Stimulated activated CD8-positive, alpha-beta memory T cell treated with anti-CD3 and anti-CD28 coated beads, Interleukin-15, amount 100 ng/mL, for 1 hour (primary cell): ENCODE measurements around the gene SCAMP1.

ENCODE experiments used
- DNase-seq: peaks from one replicate; pipeline ENCODE4 v3.0.0-alpha.2; 2020; ENCODE audit warnings: low read depth

SCAMP1 gene

DNA sequence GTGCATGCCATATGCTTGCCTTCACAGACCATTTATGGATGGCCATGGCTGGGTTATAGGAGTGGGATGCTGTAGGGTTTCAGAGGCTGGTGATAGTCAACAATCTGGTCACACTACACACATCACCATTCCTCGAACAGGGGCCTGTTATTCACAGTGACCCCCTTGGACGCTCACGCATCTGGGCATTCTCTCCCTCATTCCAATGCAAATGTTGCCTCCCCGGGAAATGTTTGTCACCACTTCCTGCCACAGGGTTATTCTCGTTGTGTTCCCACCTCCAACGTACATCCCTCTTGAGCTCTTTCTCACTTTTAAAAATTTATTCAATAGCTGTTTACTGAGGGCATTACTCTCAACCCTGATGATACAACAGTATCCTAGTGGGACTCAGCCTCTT, 135.4 kb downstream of the SCAMP1 start:
- DNase-seq, result no peak

DNA sequence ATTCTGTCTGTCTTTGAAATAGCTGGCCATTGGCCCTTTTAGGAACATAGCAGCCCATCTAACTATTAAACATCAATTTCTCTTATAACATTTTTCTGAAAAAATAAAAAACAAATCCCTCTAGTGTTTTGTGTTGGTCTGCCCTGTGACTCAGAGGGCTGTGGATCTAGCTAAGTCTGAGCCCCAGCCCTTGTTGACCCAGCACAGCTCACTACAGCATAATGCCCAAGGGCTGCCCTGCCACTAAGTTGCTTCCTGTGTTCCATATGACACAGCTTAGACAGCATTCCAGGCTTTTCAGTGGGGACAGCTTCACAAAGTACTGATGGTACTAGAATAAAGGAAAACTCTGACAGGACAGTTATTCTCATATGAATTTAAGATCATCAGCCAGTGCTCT, 136.0 kb downstream of the SCAMP1 start:
- no peak for DNase-seq

DNA sequence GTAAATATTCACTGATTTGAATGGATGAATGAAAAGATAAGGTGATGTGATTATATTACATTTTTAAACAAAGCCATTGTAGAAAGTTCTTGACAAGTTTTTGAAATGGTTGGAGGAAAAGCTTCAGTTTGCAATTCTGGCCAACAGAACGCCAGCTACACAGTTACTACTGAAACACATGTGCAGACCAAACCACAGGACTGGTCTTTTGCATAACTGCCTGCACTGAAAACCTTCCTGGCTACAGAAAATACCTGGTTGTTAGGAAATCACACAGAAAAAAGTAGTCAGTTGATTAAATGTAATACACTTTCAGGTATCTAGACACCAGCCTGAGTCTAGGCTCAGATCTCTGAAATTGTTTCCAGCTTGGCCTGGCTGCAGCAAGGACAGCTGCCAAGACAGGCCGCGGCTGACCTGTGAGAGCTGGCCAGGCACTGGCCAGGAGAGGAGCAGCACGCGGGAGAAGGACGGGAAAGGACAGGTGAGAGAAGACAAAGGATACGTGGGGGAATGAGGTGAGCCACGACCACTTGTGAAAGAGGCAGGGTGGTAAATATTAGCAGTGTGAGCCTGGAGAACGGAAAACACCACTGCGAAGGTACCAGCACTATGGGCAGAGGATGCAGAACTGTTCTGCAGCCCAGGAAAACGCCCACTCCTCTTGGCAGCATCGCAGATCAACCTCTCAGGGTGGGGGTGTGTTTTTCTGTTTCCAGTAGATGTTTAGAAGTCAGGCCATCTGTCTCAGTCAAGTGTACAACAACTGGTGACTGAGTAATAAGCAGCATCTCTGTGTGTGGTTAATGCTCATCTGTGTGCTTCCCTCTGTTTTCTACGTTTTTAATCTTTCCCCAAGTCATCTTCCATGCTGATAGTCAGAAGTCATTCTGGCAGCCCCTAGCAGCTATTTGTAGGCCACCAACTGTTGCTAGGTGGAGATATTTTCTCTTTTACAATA, 137.4 kb downstream of the SCAMP1 start:
- DNase-seq, result no peak

DNA sequence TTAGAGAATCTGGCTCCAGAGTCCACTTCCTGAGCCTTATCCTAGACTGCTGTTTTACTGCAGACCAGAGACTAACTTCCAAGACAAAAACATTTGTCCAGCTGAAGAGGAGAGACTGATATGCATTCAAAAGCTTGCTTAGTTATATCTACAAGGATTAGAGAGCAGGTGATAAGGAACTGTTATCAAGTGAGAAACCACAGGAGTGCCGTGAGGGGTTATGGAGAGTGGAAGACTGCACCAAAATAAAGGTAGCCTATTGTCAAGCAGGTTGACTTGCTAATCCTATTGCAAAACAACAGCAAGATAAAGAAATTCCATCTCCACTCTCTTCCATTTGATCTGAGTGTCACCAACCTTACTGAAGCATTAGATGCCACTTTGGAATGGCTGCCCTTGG, 139.1 kb downstream of the SCAMP1 start:
- DNase-seq, result no peak

DNA sequence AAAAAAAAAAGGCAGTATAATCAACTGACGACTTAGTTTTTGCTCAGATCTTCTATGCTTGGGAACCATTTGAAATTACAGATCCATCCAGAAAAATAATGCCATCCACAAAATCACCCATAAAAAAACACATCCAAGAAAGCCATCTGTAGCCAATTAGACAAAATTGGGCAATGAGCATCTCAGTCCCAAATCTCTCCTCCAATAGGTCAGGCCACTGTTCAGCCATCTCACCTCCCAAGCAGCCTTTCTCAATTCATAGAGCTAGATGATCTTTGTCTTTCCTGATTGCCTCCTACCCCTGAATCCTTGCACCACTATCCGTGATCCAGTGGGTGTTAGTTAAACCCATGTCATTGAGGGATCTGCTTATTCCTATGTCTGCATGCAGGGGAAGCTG, 139.6 kb downstream of the SCAMP1 start:
- DNase-seq, result no peak

DNA sequence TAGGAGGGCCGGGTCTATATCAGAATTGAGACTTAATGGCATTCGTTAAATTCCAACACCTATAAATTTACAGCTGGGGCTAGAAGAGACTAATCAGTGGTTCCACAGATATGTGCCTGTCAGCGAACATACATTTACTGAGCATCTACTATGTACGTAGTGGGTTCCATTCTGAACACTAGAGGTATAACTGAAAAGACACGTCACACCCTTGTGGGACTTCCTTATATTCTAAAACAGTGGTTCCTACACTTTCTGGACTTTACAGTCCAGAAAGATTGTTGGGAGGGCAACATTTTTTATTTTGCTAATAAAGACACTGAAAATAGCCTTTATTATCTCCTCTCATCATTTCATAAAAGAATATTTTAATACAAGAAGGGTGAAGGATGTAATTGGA, 140.5 kb downstream of the SCAMP1 start:
- no peak for DNase-seq

DNA sequence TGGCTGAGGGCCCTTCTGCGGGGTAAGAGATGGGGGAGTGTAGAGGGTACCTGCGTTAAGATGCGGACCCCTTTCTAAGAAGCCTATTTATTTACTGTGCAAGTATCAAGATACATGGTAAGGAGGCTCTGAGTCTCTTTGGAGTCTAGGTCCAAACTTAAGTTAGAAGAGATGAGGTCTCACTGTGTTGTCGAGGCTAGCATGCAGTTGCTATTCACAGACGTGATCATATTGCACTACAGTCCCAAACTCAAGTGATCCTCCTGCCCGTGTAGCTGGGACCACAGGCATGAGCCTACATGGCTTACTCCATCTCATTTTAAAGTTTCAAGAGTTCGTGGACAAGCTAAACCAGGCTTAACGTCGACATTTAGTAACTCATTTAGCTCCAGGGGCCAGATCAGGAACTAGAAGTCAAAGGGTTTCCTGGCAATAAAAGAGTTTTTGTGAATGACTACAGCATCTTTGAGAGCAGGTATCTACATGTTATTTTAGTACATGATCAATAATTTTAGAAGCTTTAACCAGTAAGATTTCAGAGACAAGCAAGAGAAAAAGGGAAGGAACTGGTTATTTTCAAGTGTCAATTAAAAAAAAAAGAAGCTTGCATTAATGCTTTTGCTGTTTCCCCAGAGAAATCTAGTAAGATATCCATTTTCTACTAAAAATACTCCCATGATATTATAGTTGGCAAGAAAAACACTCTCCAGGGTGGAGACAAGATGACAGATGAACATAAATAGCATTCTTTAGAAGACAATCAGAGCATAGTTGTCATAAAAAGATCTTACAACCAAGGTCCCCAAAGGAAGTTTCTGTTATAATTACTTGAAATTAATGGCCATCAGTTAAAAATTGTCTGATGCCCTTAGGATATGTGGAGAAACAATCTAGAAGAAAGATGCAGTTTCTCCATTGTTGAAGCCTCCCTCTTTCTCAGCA, 141.3 kb downstream of the SCAMP1 start:
- no peak for DNase-seq

DNA sequence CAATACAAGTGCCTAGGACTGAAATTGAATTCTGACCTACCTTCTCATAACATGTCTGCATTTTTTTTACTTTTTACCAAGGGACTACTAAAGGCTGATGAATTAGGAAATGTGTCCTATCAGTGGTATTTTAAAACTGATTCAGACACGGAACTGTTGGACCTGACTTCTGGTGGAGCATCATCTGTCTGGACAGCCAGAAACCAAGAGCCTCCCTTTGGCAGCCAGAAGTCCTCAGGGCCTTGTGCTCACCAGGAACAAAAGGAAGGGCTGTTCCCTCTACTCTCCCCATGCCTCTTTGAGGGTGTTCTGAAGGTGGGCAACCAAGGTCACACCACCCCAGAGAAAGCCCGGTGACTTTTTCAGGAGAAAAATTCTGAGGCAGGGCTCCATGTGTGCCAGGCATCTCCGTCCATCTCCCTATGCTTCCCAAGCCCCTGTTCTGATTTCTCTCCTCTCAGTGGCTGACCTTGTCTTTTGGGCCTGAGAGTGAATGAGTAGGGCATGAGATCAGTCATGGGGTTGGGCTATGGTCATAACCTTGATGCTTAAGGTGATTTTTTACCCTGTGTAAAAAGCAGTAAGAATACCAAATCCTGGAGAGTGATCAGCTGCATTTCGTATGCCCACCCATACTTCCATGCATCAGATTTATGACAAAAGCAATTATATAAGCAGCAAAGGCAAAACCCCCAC, 143.7 kb downstream of the SCAMP1 start:
- DNase-seq, result no peak

DNA sequence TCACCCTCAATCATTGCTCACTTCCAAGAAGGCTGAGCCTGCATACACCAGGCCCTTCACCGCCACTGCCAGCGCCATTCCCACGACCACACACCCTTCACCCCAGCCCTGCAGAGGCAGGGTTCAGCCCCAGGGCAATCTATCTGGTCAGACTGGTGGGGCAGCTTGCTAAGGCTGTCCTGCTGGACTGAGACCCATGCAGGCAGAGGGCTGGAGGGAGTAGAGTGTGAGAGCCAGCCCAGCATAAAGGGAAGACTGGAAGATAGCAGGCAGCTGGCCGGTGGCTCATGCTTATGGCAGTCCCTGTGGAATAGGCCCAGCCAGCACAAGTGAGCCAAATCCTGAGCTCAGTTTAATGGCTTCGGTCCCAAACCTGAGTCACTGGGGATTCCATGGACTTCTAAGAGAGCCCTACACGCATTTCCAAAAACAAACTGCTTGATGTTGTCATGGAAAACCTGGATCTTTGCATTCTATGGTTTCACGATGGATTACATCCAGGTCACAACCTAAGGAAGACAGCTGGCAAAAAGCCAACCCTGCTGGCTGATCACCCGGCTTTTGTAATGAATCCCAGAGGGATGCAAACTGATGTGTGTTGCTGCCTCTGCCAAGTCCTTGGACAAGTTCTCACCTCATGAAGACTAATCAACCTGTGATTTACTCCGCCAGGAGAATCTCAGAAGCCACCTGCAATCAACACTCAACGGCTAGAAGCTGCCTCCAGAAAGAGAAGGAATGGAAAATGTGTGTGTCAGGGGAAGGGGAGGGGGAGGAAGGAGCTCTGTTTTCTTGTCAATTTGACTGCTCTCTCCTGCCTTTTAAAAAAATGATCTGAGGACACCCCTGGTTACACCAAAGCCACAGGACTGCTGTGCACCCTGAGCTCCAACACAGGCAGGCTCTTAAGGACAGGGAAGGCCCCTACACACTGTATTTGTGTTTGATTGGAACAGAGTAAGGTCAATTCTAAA, 144.6 kb downstream of the SCAMP1 start:
- no peak for DNase-seq

DNA sequence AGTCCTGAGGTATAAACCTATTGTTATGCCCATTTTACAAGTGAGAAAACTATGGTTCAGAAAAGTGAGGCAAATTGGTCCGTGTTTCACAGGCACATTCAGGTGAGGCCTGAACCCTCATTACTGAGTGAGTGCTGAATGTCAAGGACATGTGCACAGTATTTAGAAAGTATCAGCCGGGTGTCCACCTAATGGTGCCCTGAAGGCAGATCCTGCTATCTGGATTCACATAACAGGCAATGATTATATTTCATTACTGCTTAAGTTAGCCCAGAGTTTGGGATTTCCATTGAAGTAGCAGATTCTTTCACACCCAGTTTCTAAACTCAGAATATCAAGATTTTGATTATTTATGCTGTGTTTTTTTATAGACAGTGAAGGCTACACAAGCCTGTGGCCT, 145.4 kb downstream of the SCAMP1 start:
- DNase-seq, result no peak

DNA sequence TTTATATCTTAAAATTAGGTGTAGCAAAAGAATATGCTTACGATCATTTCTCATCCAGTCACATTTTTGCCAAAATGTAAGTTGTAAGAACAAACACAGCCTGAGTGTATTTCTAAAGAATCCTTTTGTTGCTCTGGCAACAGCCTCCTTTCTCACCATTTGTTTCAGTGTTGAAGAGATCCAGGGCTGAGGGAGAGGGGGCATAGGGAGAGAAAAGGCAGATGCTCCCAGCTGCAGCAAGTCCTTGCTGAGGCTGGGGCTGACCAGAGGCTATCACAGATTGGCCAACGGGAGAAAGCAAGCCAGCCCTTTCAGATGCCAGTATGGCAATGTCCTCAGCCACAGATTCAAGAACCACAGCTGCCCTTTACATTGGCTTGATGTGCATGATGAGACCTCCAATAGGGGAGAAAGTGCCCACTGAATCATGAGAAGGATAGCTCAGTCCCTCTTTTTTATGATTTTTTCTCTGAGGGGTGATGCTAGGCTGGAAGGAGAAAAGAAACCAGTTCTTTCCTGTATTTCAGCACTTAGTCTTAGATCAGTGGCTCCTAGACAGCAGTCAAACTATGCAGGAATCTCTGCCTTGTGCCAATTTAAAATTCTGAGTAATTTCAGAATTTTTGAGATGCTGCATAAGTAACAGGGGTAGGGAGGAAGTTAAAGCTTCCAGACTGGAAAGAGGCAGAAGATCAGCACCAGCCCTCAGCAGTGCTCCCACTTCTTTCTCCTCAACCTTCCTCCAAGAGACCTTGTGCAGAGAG, 146.0 kb downstream of the SCAMP1 start:
- DNase-seq, result no peak

DNA sequence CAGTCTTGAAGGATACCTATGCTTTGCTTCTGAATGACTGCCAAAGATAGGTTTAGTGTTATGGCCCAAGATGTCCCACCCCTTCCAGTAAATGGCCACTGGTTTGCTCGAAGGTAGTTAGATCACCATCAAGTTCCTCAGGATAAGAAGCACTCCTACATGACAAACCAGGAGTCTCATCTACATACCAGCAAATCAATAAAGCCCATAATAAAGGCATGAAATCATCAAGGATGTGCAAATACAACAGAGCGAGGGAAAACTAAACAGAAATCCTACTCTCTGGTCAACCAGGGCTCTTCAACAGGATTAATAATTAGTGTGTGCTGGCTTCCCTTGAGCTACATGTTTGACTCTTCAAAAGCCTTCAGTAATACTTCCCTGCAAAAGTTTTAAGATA, 147.1 kb downstream of the SCAMP1 start:
- no peak for DNase-seq

DNA sequence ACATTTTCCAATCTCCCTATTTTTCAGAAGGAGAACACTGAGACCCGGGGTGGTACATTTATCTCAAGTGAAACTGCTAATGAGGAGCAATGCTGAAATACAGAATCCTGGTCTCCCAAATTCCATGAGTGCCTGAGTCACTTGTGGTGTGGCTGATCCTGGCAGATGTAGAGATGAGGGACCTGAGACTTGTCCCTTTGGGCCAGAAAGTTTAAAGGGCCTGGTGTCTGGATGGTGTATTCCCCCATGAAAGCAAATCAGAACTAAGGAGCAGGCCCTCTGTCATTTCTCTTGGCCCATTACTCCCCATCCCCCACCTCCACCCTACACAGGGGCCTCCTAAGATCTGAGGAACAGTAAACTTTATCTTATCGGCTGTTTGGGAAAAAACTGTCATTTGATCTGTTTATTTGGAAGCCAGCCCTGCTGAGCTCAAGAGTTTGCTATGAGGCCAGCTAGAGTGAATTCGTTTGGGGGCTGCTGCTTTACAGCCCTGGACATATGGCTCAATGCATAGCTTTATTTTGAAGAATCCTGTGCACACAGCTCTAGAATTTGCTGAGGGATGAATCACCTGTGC, 147.9 kb downstream of the SCAMP1 start:
- no peak for DNase-seq

DNA sequence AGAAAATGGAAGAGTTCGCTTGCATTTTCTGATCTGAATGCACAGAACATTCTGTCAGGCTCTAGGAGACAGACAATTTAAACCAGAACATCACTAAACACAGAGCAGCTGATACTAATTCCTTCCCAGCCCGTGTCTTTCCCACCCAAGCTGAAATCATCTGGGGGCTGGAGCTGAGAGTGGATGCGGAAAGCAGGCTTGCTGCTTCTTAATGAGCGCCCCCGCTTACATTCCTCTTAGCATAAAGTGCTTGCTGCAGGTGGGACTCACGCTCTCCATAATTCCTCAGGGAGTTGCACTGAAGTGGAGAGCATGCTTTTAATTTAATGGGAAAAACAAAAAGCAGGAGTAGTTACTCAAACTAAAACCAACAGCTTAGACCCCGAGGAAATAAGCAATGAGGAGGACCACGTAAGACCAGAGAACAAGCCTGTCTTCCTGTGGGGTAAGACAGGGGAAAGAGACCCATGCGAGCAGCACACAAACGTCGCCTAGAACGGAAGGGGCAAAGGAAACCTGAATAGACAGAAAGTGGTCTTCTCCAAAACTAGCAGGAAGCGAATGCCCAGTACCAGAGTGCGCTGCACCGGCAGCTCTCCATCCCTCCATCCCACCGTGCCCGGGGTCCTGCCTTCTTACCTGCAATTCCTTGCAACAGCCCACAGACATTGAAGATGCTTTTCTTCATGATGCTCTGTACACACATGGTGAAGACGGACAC, 148.9 kb downstream of the SCAMP1 start:
- no peak for DNase-seq

DNA sequence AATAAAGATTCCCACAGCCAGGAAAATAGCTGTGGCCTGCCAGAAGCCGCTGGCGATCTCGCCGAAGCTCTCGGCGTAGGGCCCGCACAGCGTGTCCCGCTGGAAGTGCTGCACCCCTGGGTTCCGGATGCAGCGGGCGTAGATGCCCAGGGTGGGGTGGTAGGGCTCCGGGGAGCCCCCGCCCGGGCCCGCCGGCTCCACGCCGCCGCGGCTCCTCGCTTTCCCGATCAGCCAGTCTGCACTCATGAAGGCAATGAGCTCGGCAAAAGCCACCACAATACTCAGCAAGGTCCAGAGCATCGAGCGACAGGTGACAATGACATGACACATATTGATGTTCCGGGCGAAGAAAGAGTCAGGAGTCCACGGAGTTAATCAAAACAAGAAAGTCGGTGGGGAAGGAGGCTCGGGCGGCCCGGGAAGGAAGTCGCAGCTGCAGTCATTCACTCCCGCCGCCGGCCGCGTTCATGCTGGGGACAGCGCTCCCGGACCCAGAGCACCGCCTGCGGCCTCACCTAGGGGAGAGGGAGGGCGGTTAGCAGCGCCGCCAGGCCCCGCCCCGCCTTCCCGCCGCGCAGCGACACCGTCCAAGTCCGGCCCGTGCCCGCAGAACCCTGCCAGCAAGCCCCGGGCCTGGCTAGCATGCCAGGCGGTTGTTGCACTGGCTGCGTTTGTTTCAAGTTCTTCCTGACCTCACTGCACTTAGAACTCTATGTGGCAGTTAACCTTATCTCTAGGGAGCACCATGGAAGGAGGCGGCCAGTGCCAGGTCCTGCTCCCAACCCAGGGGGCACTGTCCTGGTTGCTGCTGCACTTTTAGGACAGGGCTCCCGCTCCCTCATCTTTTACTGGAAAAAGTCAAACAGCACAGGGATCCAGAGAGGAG, 149.7 kb downstream of the SCAMP1 start:
- DNase-seq, result no peak

DNA sequence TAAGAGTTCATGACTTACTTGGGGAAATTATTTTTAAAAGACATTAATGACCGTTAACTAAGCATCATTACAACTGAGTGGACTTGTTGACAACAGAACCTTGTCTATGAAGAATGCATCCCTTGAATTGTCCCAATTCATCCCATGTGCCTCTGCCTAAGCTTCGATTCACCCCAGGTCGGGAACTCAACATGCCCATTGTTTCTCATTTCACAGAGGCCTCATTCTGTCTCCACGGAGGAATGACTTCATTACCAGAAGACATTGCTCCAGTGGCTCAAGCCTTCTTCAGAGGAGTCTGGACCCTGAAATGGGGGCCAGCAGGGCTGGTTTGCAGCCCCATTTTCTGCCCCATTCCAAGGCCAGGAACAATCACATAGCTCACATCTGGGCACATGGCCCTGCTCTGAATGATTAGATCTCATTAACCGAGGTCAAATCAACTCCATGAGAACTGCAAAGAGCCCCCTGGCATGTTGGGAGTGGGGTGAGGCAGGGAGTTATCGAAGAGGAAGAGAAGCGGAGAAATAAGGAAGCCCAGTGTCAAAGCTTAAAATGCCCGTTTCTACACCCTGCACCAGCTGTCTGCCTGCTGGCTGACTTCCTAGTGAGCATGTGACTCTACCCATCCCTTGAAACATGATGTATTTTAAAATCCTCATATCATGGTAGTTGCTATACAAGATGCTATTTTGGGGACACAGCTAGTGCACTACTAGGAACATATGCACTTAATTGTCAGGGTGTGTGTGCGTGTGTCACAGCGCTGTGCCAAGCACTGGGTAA, 150.9 kb downstream of the SCAMP1 start:
- DNase-seq, result no peak

DNA sequence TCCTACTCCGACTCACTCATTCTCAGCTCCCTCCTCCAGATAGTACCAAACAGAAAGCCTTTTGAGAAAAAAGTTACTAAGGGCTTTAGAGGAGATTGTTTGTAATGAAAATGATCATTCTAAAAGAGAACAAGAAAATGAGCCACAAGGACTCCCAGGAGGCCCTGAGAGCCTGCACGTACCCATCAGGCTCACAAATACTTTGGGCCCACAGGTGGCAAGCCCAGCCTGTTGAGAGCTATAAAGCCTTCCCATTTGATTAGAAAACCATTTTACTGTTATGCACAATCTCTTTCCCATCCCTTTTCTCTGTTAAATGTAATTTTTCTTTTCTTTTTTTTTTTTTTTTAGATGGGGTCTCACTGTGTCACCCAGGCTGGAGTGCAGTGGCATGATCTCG, 152.0 kb downstream of the SCAMP1 start:
- DNase-seq, result no peak
